ENCODE results near the gene ZNF534. TPM values are rescaled to one million over a fixed set of nuclear protein-coding genes. Genes with fewer than 3 reads are reported as not detected.
"Not testable (repeated sequence)": the region's sequence is repeated elsewhere in the genome, so short reads cannot be mapped to it uniquely, and the experiment has no call there.

Gene ZNF534
- total and polyA plus RNA-seq, 5 donors, result 0.34 to 0.59 (median 0.51) TPM

DNA sequence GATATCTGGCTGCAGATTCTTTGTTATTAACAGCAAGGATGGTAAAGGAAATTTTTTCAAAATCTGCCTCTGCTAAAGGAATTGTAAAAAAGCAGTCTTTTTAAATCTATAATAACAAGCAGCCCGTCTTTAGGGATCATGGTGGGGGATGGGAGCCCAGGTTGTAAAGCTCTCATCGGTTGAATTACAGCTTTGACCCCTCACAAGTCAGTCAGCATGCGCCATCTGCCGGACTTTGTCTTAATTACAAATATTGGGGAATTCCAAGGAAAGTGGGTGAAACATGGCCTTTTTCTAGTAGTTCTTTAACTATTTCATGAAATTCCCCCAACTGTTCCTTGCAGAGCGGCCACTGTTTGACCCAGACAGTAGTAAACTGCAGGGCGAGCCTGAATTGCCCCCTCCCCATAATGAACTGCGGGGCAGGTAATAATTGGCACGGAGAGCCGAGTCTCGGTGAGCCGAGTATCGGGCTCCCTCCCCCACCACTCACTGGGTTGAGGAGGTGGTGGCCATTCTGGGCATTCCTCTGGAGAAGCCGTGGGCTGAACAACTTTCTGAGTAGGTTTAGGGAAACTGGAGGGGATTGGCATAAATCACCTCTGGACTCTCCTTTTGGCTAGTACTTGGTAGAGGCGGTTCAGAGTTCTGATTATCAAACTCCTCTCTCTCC lies 36.0 kb downstream of the ZNF534 start:
- H3K27ac ChIP-seq (ENCODE audit: low read length), result no peak overlapping the region
- ATAC-seq, result no peak
- 86% methylated on average over 14 of the region's 14 CpGs for WGBS
- H3K4me3 ChIP-seq (ENCODE audit: low read length), result no peak overlapping the region
- intact Hi-C loops (cut with DNase I), result no loop called here
- DNase-seq, result no peak
- peaks cover 19% of the 10 kb centered on the region for H3K9me3 ChIP-seq (ENCODE audit: control insufficient read depth, low read length)
- no peaks in the 10 kb centered on the region for H3K4me1 ChIP-seq (ENCODE audit: control insufficient read depth, insufficient read depth, low read length)
- no peaks in the 10 kb centered on the region for H3K27me3 ChIP-seq (ENCODE audit: control insufficient read depth, insufficient read depth)

GRCh38 chr19:52473655-52474350 lies 44.9 kb downstream of the ZNF534 start:
- intact Hi-C loops (cut with DNase I), result no loop called here
- WGBS, result 94% methylated on average over 3 of the region's 3 CpGs

GRCh38 chr19:52474351-52475127 lies 45.6 kb downstream of the ZNF534 start:
- WGBS, result 96% methylated on average over 7 of the region's 7 CpGs
- intact Hi-C loops (cut with DNase I), result no loop called here
- no peaks in the 10 kb centered on the region for H3K27me3 ChIP-seq (ENCODE audit: control insufficient read depth, insufficient read depth)
- peaks cover 30% of the 10 kb centered on the region for H3K9me3 ChIP-seq (ENCODE audit: control insufficient read depth, low read length)
- H3K4me3 ChIP-seq (ENCODE audit: low read length), result no peak overlapping the region
- no peak for DNase-seq
- H3K27ac ChIP-seq (ENCODE audit: low read length), result no peak overlapping the region
- no peaks in the 10 kb centered on the region for H3K4me1 ChIP-seq (ENCODE audit: control insufficient read depth, insufficient read depth, low read length)
- ATAC-seq, result no peak

More at GRCh38 chr19:52473655-52474350, 44.9 kb downstream of the ZNF534 start:
- Histone ChIP-seq H3K27ac (ENCODE audit: low read length) (no peak overlapping the region), H3K4me1 (ENCODE audit: control insufficient read depth, insufficient read depth, low read length) (no peaks in the 10 kb centered on the region), H3K27me3 (ENCODE audit: control insufficient read depth, insufficient read depth) (no peaks in the 10 kb centered on the region), H3K9me3 (ENCODE audit: control insufficient read depth, low read length) (peaks cover 31% of the 10 kb centered on the region), H3K4me3 (ENCODE audit: low read length) (no peak overlapping the region)
- no peak for ATAC-seq
- DNase-seq, result no peak

DNA sequence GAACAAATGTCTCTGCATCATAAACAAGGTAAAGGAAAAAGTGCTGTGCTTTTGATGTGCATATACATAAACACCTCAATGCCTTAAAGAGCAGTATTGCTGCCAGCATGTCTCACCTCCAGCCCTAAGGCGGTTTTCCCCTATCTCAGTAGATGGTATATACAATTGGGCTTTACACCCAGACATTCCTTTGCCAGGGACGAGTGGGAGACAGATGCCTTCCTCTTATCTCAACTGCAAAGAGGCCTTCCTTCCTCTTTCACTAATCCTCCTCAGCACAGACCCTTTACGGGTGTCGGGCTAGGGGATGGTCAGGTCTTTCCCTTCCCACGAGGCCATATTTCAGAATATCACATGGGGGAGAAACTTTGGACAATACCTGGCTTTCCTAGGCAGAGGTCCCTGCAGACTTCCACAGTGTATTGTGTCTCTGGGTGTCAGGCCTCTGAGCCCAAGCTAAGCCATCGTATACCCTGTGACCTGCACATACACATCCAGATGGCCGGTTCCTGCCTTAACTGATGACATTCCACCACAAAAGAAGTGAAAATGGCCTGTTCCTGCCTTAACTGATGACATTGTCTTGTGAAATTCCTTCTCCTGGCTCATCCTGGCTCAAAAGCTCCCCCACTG lies 55.3 kb downstream of the ZNF534 start:
- not testable (repeated sequence) for DNase-seq
- H3K9me3 ChIP-seq (ENCODE audit: control insufficient read depth, low read length), result peaks cover 16% of the 10 kb centered on the region

GRCh38 chr19:52485064-52485463 lies 56.1 kb downstream of the ZNF534 start:
- H3K27me3 ChIP-seq (ENCODE audit: control insufficient read depth, insufficient read depth); intact Hi-C loops (cut with DNase I); DNase-seq; H3K4me3 ChIP-seq (ENCODE audit: low read length); H3K4me1 ChIP-seq (ENCODE audit: control insufficient read depth, insufficient read depth, low read length); ATAC-seq; H3K27ac ChIP-seq (ENCODE audit: low read length): not testable (repeated sequence)
- WGBS, result 58% methylated on average over 7 of the region's 7 CpGs
- H3K9me3 ChIP-seq (ENCODE audit: control insufficient read depth, low read length), result peaks cover 16% of the 10 kb centered on the region

More for the DNA sequence above, 55.3 kb downstream of the ZNF534 start:
- H3K27me3 ChIP-seq (ENCODE audit: control insufficient read depth, insufficient read depth); intact Hi-C loops (cut with DNase I); H3K4me1 ChIP-seq (ENCODE audit: control insufficient read depth, insufficient read depth, low read length); H3K27ac ChIP-seq (ENCODE audit: low read length); H3K4me3 ChIP-seq (ENCODE audit: low read length); ATAC-seq: not testable (repeated sequence)
- 36% methylated on average over 7 of the region's 7 CpGs for WGBS

- WGBS, result 15% methylated on average over 8 of the region's 8 CpGs
- H3K27ac ChIP-seq (ENCODE audit: low read length); intact Hi-C loops (cut with DNase I); DNase-seq; H3K4me3 ChIP-seq (ENCODE audit: low read length); H3K4me1 ChIP-seq (ENCODE audit: control insufficient read depth, insufficient read depth, low read length); ATAC-seq; H3K27me3 ChIP-seq (ENCODE audit: control insufficient read depth, insufficient read depth): not testable (repeated sequence)
- peaks cover 16% of the 10 kb centered on the region for H3K9me3 ChIP-seq (ENCODE audit: control insufficient read depth, low read length)
Observed at GRCh38 chr19:52485561-52486240, 56.8 kb downstream of the ZNF534 start.

GRCh38 chr19:52492201-52492993 lies 63.4 kb downstream of the ZNF534 start:
- Histone ChIP-seq H3K4me1 (ENCODE audit: control insufficient read depth, insufficient read depth, low read length) (no peaks in the 10 kb centered on the region), H3K4me3 (ENCODE audit: low read length) (no peak overlapping the region), H3K27ac (ENCODE audit: low read length) (no peak overlapping the region), H3K27me3 (ENCODE audit: control insufficient read depth, insufficient read depth) (no peaks in the 10 kb centered on the region), H3K9me3 (ENCODE audit: control insufficient read depth, low read length) (peaks cover 8% of the 10 kb centered on the region)
- 29% methylated on average over 37 of the region's 37 CpGs for WGBS
- ATAC-seq (peak in 1 of 2 donors; percentile 78), DNase-seq (peak; percentile 18 to 55 (median 50))
- intact Hi-C loops (cut with DNase I), result no loop called here

DNA sequence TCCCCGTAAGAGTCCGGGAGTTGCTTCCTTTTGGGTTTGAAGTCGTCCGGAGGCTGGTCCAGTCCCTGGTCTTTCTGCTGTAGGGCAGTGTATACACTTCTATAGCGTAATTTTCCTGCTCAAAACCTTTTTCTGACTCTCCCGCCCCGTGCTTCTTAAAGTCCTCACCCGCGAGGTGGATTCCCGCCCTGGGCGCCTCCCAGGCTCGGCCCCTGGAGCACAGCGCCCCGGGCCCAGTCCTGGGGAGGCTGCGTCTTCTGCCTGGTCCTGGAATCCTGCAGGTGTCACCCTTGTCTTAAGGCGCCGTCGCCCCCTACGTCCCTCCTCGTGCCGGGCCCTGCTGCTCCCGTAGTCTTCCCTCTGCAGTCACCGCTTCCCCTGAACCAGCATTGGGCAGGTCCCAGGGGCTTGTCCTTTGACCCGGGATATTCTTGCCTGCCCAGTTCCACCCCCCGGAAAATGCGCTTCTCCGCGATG lies 64.1 kb downstream of the ZNF534 start:
- DNase-seq, result peak in 2 of 3 donors; percentile 23 to 61
- no peak overlapping the region for H3K4me3 ChIP-seq (ENCODE audit: low read length)

DNA sequence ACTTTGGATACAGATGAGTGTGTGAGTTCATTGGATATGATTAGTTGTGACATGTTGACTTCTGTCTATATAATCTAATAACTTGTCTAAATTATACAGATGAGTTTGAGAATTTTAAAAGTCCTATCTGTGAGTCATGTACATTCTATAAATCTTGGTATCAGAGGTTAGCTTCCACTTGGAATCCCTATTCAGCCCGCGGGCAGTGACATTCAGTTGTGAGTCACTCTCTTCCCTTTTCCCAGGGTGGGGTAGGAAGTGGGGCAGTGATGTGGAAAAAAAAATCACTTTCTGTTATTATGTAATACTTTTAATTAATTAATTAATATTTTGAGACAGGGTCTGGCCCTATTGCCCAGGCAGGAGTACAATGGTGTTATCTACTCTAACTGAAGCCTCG lies 65.6 kb downstream of the ZNF534 start:
- WGBS, result 90% methylated on average over 3 of the region's 3 CpGs
- Histone ChIP-seq H3K4me3 (ENCODE audit: low read length) (no peak overlapping the region), H3K27ac (ENCODE audit: low read length) (no peak overlapping the region), H3K9me3 (ENCODE audit: control insufficient read depth, low read length) (peaks cover 15% of the 10 kb centered on the region), H3K27me3 (ENCODE audit: control insufficient read depth, insufficient read depth) (no peaks in the 10 kb centered on the region), H3K4me1 (ENCODE audit: control insufficient read depth, insufficient read depth, low read length) (no peaks in the 10 kb centered on the region)
- no peak for DNase-seq
- no peak for ATAC-seq
- intact Hi-C loops (cut with DNase I), result no loop called here

More for the DNA sequence above, 64.1 kb downstream of the ZNF534 start:
- H3K27ac ChIP-seq (ENCODE audit: low read length), result no peak overlapping the region
- ATAC-seq, result peak; percentile 51 to 82
- H3K9me3 ChIP-seq (ENCODE audit: control insufficient read depth, low read length), result peaks cover 8% of the 10 kb centered on the region
- no peaks in the 10 kb centered on the region for H3K4me1 ChIP-seq (ENCODE audit: control insufficient read depth, insufficient read depth, low read length)
- no peaks in the 10 kb centered on the region for H3K27me3 ChIP-seq (ENCODE audit: control insufficient read depth, insufficient read depth)
- 14% methylated on average over 28 of the region's 28 CpGs for WGBS
- intact Hi-C loops (cut with DNase I), result no loop called here

DNA sequence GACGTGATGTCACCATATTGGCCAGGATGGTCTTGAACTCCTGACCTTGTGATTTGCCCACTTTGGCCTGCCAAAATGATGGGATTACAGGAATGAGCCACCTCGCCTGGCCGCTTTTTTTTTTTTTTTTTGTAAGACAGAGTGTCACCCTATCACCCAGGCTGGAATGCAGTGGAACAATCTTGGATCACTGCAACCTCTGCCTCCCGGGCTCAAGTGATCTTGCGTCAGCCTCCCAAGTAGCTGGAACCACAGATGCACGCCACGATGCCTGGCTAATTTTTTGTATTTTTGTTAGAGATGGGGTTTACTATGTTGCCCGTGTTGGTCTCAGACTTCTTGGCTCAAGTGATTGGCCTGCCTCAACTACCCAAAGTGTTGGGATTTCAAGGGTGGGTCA lies 69.6 kb downstream of the ZNF534 start:
- H3K27ac ChIP-seq (ENCODE audit: low read length), result no peak overlapping the region
- ATAC-seq (no peak), DNase-seq (no peak)
- no peaks in the 10 kb centered on the region for H3K4me1 ChIP-seq (ENCODE audit: control insufficient read depth, insufficient read depth, low read length)
- no peak overlapping the region for H3K4me3 ChIP-seq (ENCODE audit: low read length)
- intact Hi-C loops (cut with DNase I), result no loop called here
- WGBS, result 97% methylated on average over 8 of the region's 8 CpGs
- no peaks in the 10 kb centered on the region for H3K27me3 ChIP-seq (ENCODE audit: control insufficient read depth, insufficient read depth)
- H3K9me3 ChIP-seq (ENCODE audit: control insufficient read depth, low read length), result peaks cover 11% of the 10 kb centered on the region
